H1 (cell line): Measurements from ENCODE around the gene TNS1. TPM values are rescaled to one million over a fixed set of nuclear protein-coding genes. Genes with fewer than 3 reads are reported as not detected.

Experiments
- CTCF ChIA-PET: fragments of 300-600 bp; sonication (Branson Sonifier 250); formaldehyde crosslinking; loops from one replicate; lab custom pipeline; 2021; ENCODE audit not compliant: partially characterized antibody; lab: Charles Lee
- POLR2A ChIA-PET: fragments of 300-600 bp; sonication (Branson Sonifier 250); formaldehyde crosslinking; loops from one replicate; lab custom pipeline; 2021; ENCODE audit warnings: inconsistent platforms; ENCODE audit not compliant: partially characterized antibody; lab: Charles Lee
- DNase-seq, 2 experiments: peaks; one replicate each; pipeline versions ENCODE4 v3.0.0 to v3.0.0-alpha.2; 2010 to 2022; ENCODE audit warnings: low spot score in 2 of 2, low read depth in 1 of 2, mixed read lengths in 1 of 2
- FAIRE-seq: peaks from 2 replicates; lab custom pipeline; 2011; peaks lifted over from hg19 to GRCh38; lab: Jason Lieb, UNC
- H2AFZ ChIP-seq: 2 replicates; pipeline ENCODE4 v1.8.1; 2012; ENCODE audit warnings: low read length, inconsistent platforms
- H2AK5ac ChIP-seq: 2 replicates; pipeline ENCODE4 v1.6.1; 2013; ENCODE audit warnings: low read depth, low read length
- H2BK120ac ChIP-seq: replicated peaks from 2 replicates; pipeline ENCODE3; 2013; ENCODE audit warnings: low read depth, low read length, inconsistent platforms
- H2BK12ac ChIP-seq: 2 replicates; pipeline ENCODE4 v1.6.1; 2013; ENCODE audit warnings: low read depth, low read length
- H2BK15ac ChIP-seq: 2 replicates; pipeline ENCODE4 v1.6.1; 2013; ENCODE audit warnings: low read length
- H2BK20ac ChIP-seq: 2 replicates; pipeline ENCODE4 v1.6.1; 2013; ENCODE audit warnings: low read length
- H2BK5ac ChIP-seq: 2 replicates; pipeline ENCODE4 v1.6.1; 2013; ENCODE audit warnings: low read depth, low read length
- H3K14ac ChIP-seq: 2 replicates; pipeline ENCODE4 v1.6.1; 2013; ENCODE audit warnings: inconsistent platforms; ENCODE audit not compliant: insufficient read length
- H3K18ac ChIP-seq: 2 replicates; pipeline ENCODE4 v1.6.1; 2013; ENCODE audit warnings: low read length; ENCODE audit errors: extremely low read depth
- H3K23ac ChIP-seq: 2 replicates; pipeline ENCODE4 v1.6.1; 2013; ENCODE audit warnings: inconsistent platforms; ENCODE audit not compliant: insufficient read length
- H3K23me2 ChIP-seq: 2 replicates; pipeline ENCODE4 v1.6.1; 2013; ENCODE audit warnings: low read depth, low read length
- H3K27ac ChIP-seq: 2 replicates; pipeline ENCODE4 v1.6.1; 2011; ENCODE audit warnings: low read depth, low read length, inconsistent platforms
- H3K27me3 ChIP-seq, 4 experiments: replicated peaks in 1 of 4; 1 replicate in 1 of 4; 2 replicates in 3 of 4; pipeline versions ENCODE4 v1.6.1 to v1.8.1; 2011 to 2013; ENCODE audit warnings: low read length in 3 of 4, mild to moderate bottlenecking in 3 of 4, inconsistent platforms in 2 of 4, mixed read lengths in 2 of 4, moderate library complexity in 1 of 4; ENCODE audit not compliant: control insufficient read depth in 3 of 4, insufficient read depth in 3 of 4; ENCODE audit errors: extremely low read depth in 1 of 4
- H3K36me3 ChIP-seq, 4 experiments: 2 replicates each; pipeline versions ENCODE4 v1.6.1 to v1.8.1; 2011 to 2013; ENCODE audit warnings: mild to moderate bottlenecking in 4 of 4, low read length in 3 of 4, moderate library complexity in 2 of 4, control low read depth in 1 of 4, inconsistent platforms in 1 of 4; ENCODE audit not compliant: insufficient read depth in 4 of 4, control insufficient read depth in 2 of 4
- H3K4ac ChIP-seq: replicated peaks from 2 replicates; pipeline ENCODE3; 2013; ENCODE audit warnings: low read length, low read depth, mixed read lengths, inconsistent platforms; ENCODE audit not compliant: insufficient read length
- H3K4me1 ChIP-seq, 4 experiments: replicated peaks in 1 of 4; 1 replicate in 1 of 4; 2 replicates in 3 of 4; pipeline versions ENCODE4 v1.6.1 to v1.8.1; 2011 to 2013; ENCODE audit warnings: low read length in 3 of 4, inconsistent platforms in 2 of 4, mixed read lengths in 1 of 4; ENCODE audit not compliant: insufficient read depth in 4 of 4, control insufficient read depth in 3 of 4
- H3K4me2 ChIP-seq, 2 experiments: 2 replicates each; pipeline versions ENCODE4 v1.6.1 to v1.8.1; 2011 to 2013; ENCODE audit warnings: low read depth in 2 of 2, low read length in 2 of 2, control low read depth in 1 of 2, inconsistent platforms in 1 of 2, mild to moderate bottlenecking in 1 of 2; ENCODE audit not compliant: insufficient read depth in 1 of 2
- H3K4me3 ChIP-seq, 4 experiments: fragments of 200-600, 300-600 bp in 1 of 4; sonication (generic), shearing (Covaris generic), sonication (Bioruptor Twin) in 1 of 4; 2 replicates each; pipeline versions ENCODE4 v1.5.1 to v1.8.1; 2011 to 2016; ENCODE audit warnings: low read length in 4 of 4, low read depth in 3 of 4, control low read depth in 2 of 4, inconsistent platforms in 2 of 4, mild to moderate bottlenecking in 2 of 4, mixed read lengths in 1 of 4, moderate library complexity in 1 of 4; ENCODE audit not compliant: insufficient read depth in 2 of 4; ENCODE audit errors: extremely low read depth in 1 of 4
- H3K56ac ChIP-seq: replicated peaks from 2 replicates; pipeline ENCODE3; 2013; ENCODE audit warnings: low read depth, mild to moderate bottlenecking, mixed read lengths, low read length, inconsistent platforms; ENCODE audit not compliant: insufficient read length
- H3K79me1 ChIP-seq: 2 replicates; pipeline ENCODE4 v1.6.1; 2013; ENCODE audit warnings: low read depth, low read length, control low read depth
- H3K79me2 ChIP-seq, 2 experiments: 2 replicates each; pipeline versions ENCODE4 v1.6.1 to v1.8.1; 2012 to 2013; ENCODE audit warnings: low read length in 2 of 2, mild to moderate bottlenecking in 2 of 2, inconsistent platforms in 1 of 2; ENCODE audit not compliant: insufficient read depth in 2 of 2, control insufficient read depth in 1 of 2
- H3K9ac ChIP-seq, 4 experiments: replicated peaks in 1 of 4; 1 replicate in 1 of 4; 2 replicates in 3 of 4; pipeline versions ENCODE4 v1.6.1 to v1.8.1; 2011 to 2013; ENCODE audit warnings: low read depth in 3 of 4, low read length in 3 of 4, control low read depth in 2 of 4, mild to moderate bottlenecking in 2 of 4, moderate library complexity in 2 of 4, inconsistent platforms in 1 of 4; ENCODE audit errors: extremely low read depth in 1 of 4
- H3K9me3 ChIP-seq, 2 experiments: 2 replicates each; pipeline versions ENCODE4 v1.6.1 to v1.8.1; 2012 to 2013; ENCODE audit warnings: mild to moderate bottlenecking in 2 of 2, moderate library complexity in 2 of 2, control low read depth in 1 of 2, inconsistent platforms in 1 of 2, low read depth in 1 of 2, low read length in 1 of 2, mixed read lengths in 1 of 2; ENCODE audit not compliant: insufficient read depth in 2 of 2
- H4K20me1 ChIP-seq, 2 experiments: replicated peaks in 1 of 2; 2 replicates each; pipeline versions ENCODE3 to v1.8.1; 2011 to 2013; ENCODE audit warnings: inconsistent platforms in 2 of 2, low read length in 2 of 2, mild to moderate bottlenecking in 1 of 2; ENCODE audit not compliant: insufficient read depth in 2 of 2, control insufficient read depth in 1 of 2
- H4K5ac ChIP-seq: 2 replicates; pipeline ENCODE4 v1.6.1; 2013; ENCODE audit warnings: low read length, low read depth, mixed read lengths, inconsistent platforms; ENCODE audit not compliant: insufficient read length
- H4K8ac ChIP-seq: 2 replicates; pipeline ENCODE4 v1.8.0; 2013; ENCODE audit warnings: mild to moderate bottlenecking, moderate library complexity, low read length, inconsistent platforms; ENCODE audit not compliant: insufficient read depth; ENCODE audit errors: extremely low read depth
- H4K91ac ChIP-seq: replicated peaks from 2 replicates; pipeline ENCODE3; 2013; ENCODE audit warnings: low read length, mixed read lengths, inconsistent platforms; ENCODE audit not compliant: insufficient read length
- BRCA1 ChIP-seq: IDR thresholded peaks from 2 replicates; pipeline ENCODE4 v1.6.1; 2012; ENCODE audit warnings: low read depth, low read length, improper control_type of control experiment
- CBX5 ChIP-seq: fragments of 300-800, 300-1000 bp; sonication (generic); IDR thresholded peaks from 2 replicates; pipeline ENCODE4 v1.7.1; 2016; ENCODE audit warnings: antibody characterized with exemption, low read length, low read depth
- E2F6 ChIP-seq: IDR thresholded peaks from 2 replicates; pipeline ENCODE4 v1.6.1; 2012; ENCODE audit warnings: inconsistent platforms
- GTF2F1 ChIP-seq: IDR thresholded peaks from 2 replicates; pipeline ENCODE4 v1.6.1; 2012; ENCODE audit warnings: low read depth, low read length, improper control_type of control experiment, borderline replicate concordance
- POLR2AphosphoS5 ChIP-seq: IDR thresholded peaks from 2 replicates; pipeline ENCODE4 v1.6.1; 2011; ENCODE audit warnings: low read depth, low read length
- SAP30 ChIP-seq: fragments of 300-600 bp; sonication (generic); IDR thresholded peaks from 2 replicates; pipeline ENCODE4 v1.7.1; 2012; ENCODE audit warnings: low read length, moderate library complexity, mild to moderate bottlenecking, inconsistent platforms; ENCODE audit not compliant: insufficient read depth, insufficient replicate concordance
- SIRT6 ChIP-seq: IDR thresholded peaks from one replicate; pipeline ENCODE4 v1.7.1; 2012; ENCODE audit warnings: low read length, inconsistent platforms
- SP2 ChIP-seq: IDR thresholded peaks from 2 replicates; pipeline ENCODE4 v1.6.1; 2012; ENCODE audit warnings: mild to moderate bottlenecking, low read length, inconsistent platforms
- WGBS, 2 experiments: shearing (Covaris generic) in 1 of 2; methylation state at CpG; one replicate each; pipeline versions ENCODE4 v1.1.6 to v1.1.7; 2013 to 2015; ENCODE audit warnings: low lambda C conversion rate in 2 of 2, mixed read lengths in 2 of 2, inconsistent platforms in 1 of 2, low coverage in 1 of 2, missing lambda C conversion rate in 1 of 2; ENCODE audit not compliant: insufficient replicate concordance in 2 of 2, insufficient coverage in 1 of 2, insufficient read length in 1 of 2; ENCODE audit errors: extremely low coverage in 1 of 2, missing lambda C conversion rate in 1 of 2; 5-methylcytosine and 5-hydroxymethylcytosine counted together
- polyA plus RNA-seq, 7 experiments: library from polyadenylated mRNA; depleted of rRNA in 3 of 7; stranded (reverse) in 5 of 7; unstranded in 2 of 7; fragments of >200 nt in 5 of 7; fragments of 200-250 nt in 2 of 7; gene quantifications; 1 replicate in 5 of 7; 2 replicates in 1 of 7; 4 replicates in 1 of 7; pipeline versions ENCODE4 v1.2.1 to v1.2.3, GENCODE V29; 2011 to 2013; ENCODE audit warnings: missing spikeins in 2 of 7, mixed read lengths in 2 of 7
- total RNA-seq: library from RNA; stranded (reverse); fragmentation: NEBNext Ultra II Directional; extraction: Animal tissue kit (Norgen Biotek cat#: 25700); gene quantifications from 2 replicates; pipeline ENCODE4 v1.2.1, GENCODE V29; 2021

The TNS1 gene
- total and polyA plus RNA-seq, 2 of the 8 experiments (the other 6 are each of a cell fraction or from before 2014, with no cell fraction given): 1.5 to 5.1 TPM

- Histone ChIP-seq H3K4ac (no peak overlapping the region), H3K36me3 (no peaks in the 10 kb centered on the region; a peak in 1 of 8 replicates), H3K14ac (no peak overlapping the region), H3K9me3 (no peaks in the 10 kb centered on the region), H3K27ac (no peak overlapping the region; the same call in 1 of the 2 replicates), H3K79me1 (no peaks in the 10 kb centered on the region), H3K9ac (no peak overlapping the region), H4K91ac (no peak overlapping the region), H4K5ac (no peak overlapping the region), H3K18ac (no peak overlapping the region), H3K4me2 (no peak overlapping the region), H3K23ac (no peak overlapping the region), H3K79me2 (no peaks in the 10 kb centered on the region), H2AFZ (no peak overlapping the region), H2BK12ac (no peak overlapping the region), H2BK5ac (no peak overlapping the region), H3K27me3 (no peaks in the 10 kb centered on the region), H3K56ac (no peak overlapping the region), H2BK20ac (no peak overlapping the region), H3K4me3 (no peak overlapping the region), H2BK120ac (no peak overlapping the region), H3K4me1 (peaks cover 0 to 5% (median 2%) of the 10 kb centered on the region in 4 experiments; a peak in 1 of 7 replicates), H2BK15ac (no peak overlapping the region), H4K20me1 (peaks cover 0 to 5% of the 10 kb centered on the region in 2 experiments), H4K8ac (no peak overlapping the region), H2AK5ac (no peak overlapping the region), H3K23me2 (no peaks in the 10 kb centered on the region; the same call in 1 of the 2 replicates)
- CTCF ChIA-PET: interaction anchor here (1.2 to 30.4 kb wide), 9 partner anchors 9 to 194 kb away, joined by 3 to 759 read pairs (median 4); no protein-coding TSS in a partner anchor
- peak in 1 of 2 experiments; percentile 32 for DNase-seq
- POLR2A ChIA-PET: interaction anchor here (0.7 kb wide), 1 partner anchor 10 kb away, joined by 3 read pairs; no protein-coding TSS in a partner anchor
- no peak for FAIRE-seq
- WGBS, 2 experiments: 91% methylated on average over 15 of the region's 15 CpGs; no CpG with 5 or more reads in 1 of the 2 experiments
- TF ChIP-seq CBX5: no peak
- TF ChIP-seq GTF2F1: no peak
- TF ChIP-seq E2F6: no peak
- TF ChIP-seq SIRT6: no peak
- TF ChIP-seq SP2: no peak
- no peak for TF ChIP-seq BRCA1
- TF ChIP-seq SAP30: no peak
- no peak for TF ChIP-seq POLR2AphosphoS5
These were observed 203.0 kb downstream of the TNS1 start for GRCh38 chr2:217799563-217800432.
